ENCODE data around the gene FERMT1.

DNA sequence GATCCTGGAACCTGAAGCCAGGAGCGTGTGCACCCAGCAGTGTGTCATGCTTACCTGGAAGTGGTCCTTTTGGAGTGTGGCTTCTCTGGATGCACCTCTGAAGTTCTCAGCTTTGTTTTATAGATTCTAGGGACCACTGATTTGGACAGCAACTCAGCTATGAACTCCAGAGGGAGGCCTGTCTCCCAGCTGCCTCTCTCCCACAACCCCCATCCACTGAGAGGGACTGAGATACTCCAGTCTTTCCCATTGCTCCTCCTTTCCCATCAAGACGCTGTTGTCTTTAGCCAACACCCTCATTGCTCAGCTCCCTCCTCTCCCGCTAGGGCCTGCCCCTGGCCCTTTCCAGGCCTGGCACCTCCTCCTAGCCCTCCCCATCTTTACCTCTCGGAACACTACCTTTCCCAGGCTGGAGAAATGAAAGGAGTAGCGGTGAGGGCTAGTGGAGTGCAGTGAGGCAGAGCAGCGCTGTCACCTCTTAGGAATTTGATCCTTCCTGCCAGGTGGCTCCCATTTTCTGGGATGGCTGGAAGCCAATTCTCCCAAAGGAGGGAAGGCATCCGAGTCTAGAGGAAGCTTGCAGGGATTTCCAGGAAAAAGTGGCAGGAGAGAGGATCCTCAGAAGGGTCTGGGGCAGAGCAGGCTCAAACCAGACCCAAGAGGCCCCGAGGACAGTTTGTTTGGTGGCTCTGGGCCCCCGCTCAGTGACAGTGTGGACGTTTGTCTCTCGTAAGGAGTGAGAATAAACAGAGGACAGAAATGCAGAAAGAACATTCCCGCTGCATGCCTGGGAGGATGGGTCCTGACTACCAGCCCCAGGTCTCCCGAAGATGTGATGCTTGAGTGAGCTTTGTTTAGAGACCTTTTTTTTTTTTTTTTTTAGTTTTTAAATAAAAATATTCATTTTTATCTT is 68.8 kb downstream of the FERMT1 start, which contains the start of gene LRRN4:
- TF ChIP-seq, protein P1, sequence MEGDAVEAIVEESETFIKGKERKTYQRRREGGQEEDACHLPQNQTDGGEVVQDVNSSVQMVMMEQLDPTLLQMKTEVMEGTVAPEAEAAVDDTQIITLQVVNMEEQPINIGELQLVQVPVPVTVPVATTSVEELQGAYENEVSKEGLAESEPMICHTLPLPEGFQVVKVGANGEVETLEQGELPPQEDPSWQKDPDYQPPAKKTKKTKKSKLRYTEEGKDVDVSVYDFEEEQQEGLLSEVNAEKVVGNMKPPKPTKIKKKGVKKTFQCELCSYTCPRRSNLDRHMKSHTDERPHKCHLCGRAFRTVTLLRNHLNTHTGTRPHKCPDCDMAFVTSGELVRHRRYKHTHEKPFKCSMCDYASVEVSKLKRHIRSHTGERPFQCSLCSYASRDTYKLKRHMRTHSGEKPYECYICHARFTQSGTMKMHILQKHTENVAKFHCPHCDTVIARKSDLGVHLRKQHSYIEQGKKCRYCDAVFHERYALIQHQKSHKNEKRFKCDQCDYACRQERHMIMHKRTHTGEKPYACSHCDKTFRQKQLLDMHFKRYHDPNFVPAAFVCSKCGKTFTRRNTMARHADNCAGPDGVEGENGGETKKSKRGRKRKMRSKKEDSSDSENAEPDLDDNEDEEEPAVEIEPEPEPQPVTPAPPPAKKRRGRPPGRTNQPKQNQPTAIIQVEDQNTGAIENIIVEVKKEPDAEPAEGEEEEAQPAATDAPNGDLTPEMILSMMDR (IDR thresholded peaks at IDR 0.05), result no peak
- TF ChIP-seq POLR2A (IDR thresholded peaks at IDR 0.05), result no peak

Measured in adrenal gland (tissue), 5 donors.